AG10803 (cell line): ENCODE results near the gene COX7A2.

Experiments
- DNase-seq: peaks from one replicate; pipeline ENCODE4 v3.0.0; 2010; ENCODE audit warnings: low read depth
- H3K4me3 ChIP-seq: 2 replicates; pipeline ENCODE4 v1.5.1; 2011; ENCODE audit warnings: mild to moderate bottlenecking, low read length, control low read depth
- TF ChIP-seq, protein P1 (sequence below): conservative IDR thresholded peaks from 2 replicates; pipeline ENCODE4 v1.5.1; 2011; ENCODE audit warnings: mild to moderate bottlenecking, low read length, control low read depth, inconsistent platforms

The COX7A2 gene, protein sequence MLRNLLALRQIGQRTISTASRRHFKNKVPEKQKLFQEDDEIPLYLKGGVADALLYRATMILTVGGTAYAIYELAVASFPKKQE

DNA sequence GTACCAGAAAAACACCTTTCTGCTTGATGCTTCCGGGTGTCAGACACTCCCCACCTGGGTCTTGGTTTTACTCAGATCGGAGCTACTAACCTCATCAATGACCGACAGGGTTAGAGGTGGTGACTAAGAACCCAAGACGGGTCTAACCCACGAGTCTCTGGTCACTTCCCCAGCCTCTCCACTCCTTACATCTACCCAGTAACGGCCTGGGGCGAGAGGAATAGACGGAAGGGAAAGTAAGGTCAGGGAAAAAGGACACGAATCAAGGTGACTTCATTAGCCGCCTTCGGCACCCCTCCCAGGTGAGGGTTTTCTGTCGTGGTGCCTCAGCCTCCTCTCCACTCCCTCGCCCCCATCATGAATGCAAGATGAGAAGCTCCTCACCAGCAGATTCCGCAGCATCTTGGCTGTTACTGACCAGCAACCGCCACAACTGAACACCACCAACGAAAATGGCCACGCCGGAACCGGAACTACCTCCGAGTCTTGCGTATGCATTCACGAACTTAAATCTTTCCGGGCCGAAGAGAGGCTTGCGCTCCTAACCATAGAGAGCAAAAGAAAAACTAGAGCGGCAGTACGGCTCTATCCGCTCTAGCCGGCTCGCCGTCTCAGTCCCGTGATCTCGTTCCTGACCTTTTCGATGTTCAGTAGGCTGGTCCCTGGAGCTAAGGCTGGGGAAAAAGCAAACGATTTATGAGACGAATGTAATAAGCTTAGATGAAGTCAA lies at the start of gene COX7A2:
Gene COX7A2, minus strand, starts transcription at position 469 of the 730 bp plus-strand sequence. Its CDS starts 67 bp downstream, at position 402.
- TF ChIP-seq, protein P1, sequence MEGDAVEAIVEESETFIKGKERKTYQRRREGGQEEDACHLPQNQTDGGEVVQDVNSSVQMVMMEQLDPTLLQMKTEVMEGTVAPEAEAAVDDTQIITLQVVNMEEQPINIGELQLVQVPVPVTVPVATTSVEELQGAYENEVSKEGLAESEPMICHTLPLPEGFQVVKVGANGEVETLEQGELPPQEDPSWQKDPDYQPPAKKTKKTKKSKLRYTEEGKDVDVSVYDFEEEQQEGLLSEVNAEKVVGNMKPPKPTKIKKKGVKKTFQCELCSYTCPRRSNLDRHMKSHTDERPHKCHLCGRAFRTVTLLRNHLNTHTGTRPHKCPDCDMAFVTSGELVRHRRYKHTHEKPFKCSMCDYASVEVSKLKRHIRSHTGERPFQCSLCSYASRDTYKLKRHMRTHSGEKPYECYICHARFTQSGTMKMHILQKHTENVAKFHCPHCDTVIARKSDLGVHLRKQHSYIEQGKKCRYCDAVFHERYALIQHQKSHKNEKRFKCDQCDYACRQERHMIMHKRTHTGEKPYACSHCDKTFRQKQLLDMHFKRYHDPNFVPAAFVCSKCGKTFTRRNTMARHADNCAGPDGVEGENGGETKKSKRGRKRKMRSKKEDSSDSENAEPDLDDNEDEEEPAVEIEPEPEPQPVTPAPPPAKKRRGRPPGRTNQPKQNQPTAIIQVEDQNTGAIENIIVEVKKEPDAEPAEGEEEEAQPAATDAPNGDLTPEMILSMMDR = no peak
- peak; percentile 99 for DNase-seq
- peak within 1 kb of the TSS; percentile 98 for H3K4me3 ChIP-seq

DNA sequence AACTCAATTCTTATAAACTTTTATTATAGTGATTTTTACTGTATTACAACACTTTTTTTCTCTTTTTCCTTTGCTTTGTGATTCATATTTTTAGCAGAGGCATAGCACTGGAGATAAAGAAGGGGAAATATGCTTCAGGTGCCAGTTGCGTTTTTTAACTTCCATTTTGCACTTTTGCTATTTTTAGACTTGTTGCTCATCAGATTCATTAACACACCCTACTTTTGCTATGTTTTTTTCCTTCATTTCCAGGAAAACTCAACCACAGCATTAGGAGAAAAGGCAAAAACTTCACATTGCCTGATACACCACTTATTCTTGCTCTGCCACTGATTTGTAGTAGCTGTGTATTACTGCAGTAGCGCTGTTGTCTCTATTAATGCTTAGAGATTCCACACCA lies 49.0 kb upstream of the COX7A2 start:
- H3K4me3 ChIP-seq = no peak overlapping the region
- TF ChIP-seq, protein P1 = no peak
- no peak for DNase-seq

DNA sequence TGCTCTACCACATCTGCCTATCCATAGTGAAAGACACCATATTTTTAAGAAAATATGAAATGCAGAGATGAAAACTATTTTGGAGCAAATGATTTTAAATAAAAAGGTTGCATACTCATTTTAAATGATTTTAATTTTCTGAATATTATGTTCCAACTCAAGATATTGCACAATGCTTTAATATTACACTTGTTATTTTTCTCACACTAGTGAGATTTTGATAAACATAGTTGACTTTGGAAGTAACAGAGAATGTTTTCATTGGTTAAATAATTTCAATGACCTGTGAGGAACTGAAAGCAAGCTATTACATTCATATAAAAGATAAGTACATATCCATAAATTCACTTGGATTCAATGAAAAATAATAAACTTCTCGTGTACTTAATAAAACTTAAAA lies 48.1 kb upstream of the COX7A2 start:
- TF ChIP-seq, protein P1 = no peak
- DNase-seq = no peak

DNA sequence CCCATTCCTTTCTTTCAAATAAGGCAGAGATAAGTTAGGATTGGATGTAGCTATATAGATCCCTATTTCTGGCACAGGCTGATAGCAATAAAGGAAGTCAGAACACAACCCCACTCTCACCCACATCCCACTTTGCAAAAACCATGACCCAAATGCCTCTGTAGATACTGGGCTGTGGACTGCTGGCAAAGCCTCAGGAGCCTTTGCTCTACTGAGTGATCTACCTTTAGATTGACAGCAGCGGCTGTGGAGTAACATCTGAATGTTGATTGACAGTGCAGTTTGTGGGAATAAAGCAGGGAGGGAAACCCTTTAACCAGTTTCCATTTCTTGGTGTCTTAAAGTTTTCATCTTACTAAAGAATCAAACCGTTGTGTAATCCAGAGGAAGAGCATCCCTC lies 47.7 kb upstream of the COX7A2 start:
- TF ChIP-seq, protein P1 = no peak

More for the DNA sequence above, 48.1 kb upstream of the COX7A2 start:
- no peak overlapping the region for H3K4me3 ChIP-seq

DNA sequence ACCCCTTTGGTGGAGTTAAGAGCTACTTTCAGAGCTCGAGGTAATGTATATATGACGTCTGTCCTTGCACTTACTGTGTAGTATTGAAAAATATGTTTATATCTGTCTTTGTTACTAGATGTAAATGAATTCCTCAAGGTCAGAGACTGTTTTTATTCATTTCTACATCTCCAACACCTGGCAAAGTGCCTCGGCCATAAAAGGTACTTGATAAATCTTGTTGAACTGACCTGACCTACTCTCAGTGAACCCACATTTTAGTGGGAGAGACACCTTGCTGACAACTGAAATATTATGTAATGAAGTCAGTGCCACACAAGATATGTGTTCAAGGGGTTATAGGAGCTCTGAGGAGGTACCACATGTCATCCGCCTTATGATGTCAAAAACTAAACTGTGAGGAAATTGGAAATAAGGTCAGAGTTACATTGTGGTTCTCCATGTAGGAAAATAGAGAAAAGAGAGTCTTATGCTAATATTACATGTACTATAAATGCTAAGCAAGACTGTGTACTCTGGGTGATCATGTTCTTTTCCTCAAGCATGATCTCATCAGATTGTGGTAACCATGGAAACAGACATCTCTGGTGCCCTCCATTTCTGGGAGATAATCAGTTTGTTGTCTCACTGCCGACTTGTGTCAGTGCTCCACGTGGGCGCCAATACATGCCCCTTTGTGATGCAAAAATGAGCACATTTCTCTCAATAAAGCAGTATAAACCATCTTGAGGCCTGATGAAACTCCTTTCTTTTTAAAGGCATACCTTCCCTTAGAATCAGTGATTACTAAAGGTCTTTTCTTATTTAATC lies 46.7 kb upstream of the COX7A2 start:
- no peak for DNase-seq
- H3K4me3 ChIP-seq = no peak overlapping the region
- TF ChIP-seq, protein P1 = no peak

More for the DNA sequence above, 47.7 kb upstream of the COX7A2 start:
- no peak overlapping the region for H3K4me3 ChIP-seq
- DNase-seq = no peak

DNA sequence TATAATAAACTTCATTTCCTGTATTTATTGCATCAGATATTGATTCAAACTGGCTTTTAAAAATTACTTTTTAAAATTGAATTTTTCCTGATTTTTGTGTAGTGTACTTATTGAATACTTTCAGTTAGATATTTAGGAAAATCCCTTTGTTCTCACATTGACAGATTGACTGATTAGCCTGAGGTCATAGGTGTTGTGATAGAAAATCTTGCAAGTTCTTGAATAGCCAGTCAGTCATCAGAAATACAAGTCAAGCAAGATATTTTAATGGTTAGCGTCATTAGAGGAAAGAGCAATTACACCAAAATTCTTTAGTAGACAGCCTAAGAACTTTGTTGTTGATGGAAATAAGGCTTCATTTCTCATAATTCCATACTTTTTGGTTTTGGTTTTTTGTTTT lies 44.4 kb upstream of the COX7A2 start:
- TF ChIP-seq, protein P1 = no peak
- DNase-seq = no peak
- H3K4me3 ChIP-seq = no peak overlapping the region
